HTR-8/SVneo (cell line): ENCODE measurements around the gene JAK1.
"Not testable (repeated sequence)": the region's sequence is repeated elsewhere in the genome, so short reads cannot be mapped to it uniquely, and the experiment has no call there.

Experiments used
- DNase-seq: peaks from one replicate; pipeline ENCODE4 v3.0.0; 2011; ENCODE audit warnings: low spot score, mixed read lengths; ENCODE audit not compliant: insufficient read length
- FAIRE-seq: peaks from 2 replicates; lab custom pipeline; 2011; peaks lifted over from hg19 to GRCh38; lab: Jason Lieb, UNC

JAK1 gene

GRCh38 chr1:64930640-64931039 is 35.7 kb downstream of the JAK1 start:
- FAIRE-seq, DNase-seq: not testable (repeated sequence)

DNA sequence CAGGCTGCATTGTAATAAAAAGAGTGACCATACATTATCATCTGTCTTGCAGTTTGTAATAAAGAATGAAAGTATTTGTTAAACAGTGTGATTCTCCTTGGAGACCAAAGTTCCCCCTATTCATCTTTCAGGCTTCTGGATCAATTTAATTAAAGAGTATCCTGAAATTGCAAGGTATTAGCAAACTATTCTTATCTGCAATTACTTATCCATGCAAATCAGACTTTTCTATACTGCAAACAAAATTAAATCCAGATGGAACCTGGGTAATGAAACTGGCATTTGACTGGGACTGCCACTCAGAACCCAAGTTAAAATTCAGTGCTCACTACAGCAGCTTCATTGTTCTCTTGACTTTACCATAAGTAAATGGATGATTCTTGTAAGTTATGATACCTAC is 37.1 kb downstream of the JAK1 start:
- FAIRE-seq (no peak), DNase-seq (no peak)

DNA sequence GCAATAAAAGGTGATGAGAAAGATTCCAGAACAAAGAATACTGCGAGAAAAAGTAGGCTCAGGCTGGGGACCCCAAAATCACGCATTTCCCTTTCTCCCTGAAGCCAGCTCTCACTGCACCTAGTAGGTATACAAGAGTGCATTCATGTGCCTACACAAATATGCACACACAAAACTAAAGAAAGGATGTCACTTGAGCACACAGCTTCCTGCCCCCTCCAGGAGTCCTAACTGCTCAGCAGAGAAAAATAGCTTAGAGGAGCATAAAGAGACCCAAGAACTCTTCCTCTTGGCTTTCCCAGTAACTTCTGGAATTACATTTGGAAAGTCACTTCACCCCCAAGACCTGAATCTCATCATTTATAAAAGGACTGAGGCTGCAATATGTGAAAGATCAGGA is 38.0 kb downstream of the JAK1 start:
- FAIRE-seq, result no peak

DNA sequence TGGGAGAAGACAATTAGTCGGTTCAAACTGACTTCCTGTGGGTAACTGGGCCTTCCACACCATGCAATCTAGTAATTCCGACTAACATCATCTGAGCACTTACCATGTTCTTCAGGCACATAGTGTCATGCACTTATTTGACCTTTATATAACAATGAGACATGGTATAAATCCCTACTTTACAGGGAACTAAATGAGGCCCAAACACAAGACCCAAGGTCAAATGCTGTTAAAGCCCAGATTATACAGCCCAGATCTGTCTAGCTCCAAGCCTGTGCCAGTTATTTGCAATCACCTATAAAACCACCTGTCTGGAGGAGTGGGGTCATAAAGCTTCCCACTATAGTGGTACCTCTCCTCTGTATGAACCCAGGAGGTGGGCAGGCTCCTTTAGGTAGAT is 40.8 kb downstream of the JAK1 start:
- DNase-seq (no peak), FAIRE-seq (no peak)

More for the DNA sequence above, 38.0 kb downstream of the JAK1 start:
- DNase-seq, result no peak

DNA sequence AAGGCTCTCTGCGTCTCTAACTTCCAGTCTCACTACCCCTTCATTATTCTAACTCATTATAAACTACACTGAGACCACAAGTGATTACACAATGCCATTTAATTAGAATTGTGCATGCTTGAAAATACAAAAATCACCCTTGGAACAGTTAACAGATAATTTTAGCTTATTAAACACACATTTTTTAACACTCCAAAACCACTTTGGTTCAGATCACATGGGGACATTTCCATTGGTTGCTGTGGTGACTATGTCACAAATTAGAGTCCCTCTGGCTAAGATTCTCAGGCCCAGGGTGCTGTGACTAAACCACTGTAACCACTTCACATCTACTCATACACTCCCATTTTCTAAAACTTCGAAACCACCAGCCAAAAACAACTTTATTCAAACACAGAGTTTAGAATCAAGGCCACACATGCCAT is 43.0 kb downstream of the JAK1 start:
- no peak for DNase-seq
- FAIRE-seq, result no peak

DNA sequence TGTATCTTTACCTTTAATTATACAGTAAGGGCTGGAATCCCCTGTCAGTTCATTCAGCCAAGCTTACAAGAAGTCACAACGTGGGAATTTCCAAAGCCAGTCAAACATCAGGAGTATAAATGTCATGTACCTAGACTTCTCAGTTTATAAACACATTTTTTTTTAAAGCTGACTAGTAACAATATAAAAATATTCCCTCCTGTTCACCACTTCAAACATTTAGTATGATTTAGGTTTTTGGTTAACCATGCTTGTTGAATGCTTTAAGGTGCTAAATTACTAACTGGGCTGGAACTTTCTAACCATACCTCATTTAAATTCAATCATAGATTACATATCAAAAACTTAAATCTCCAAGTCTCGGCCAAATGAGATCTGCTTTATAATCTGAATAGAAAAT is 44.0 kb downstream of the JAK1 start:
- DNase-seq (no peak), FAIRE-seq (no peak)

DNA sequence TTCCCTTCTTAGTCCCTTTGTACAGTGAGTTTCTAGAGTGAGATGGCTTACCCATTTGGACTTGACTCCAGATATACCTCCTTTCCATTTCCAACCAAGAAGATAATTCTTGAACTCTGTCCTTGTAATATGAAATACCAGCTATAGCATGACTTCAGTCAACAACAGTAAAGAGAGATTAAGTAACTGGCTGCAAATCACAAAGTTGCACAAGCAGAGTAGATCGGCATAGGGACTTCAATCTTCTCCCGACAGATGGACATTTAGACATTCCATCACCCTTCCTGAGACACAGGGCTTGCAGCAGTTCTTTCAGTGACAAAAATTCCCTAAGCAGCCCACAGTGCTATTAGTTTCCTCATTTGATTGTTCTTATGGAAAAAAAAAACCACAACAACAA is 44.6 kb downstream of the JAK1 start:
- DNase-seq (no peak), FAIRE-seq (no peak)

DNA sequence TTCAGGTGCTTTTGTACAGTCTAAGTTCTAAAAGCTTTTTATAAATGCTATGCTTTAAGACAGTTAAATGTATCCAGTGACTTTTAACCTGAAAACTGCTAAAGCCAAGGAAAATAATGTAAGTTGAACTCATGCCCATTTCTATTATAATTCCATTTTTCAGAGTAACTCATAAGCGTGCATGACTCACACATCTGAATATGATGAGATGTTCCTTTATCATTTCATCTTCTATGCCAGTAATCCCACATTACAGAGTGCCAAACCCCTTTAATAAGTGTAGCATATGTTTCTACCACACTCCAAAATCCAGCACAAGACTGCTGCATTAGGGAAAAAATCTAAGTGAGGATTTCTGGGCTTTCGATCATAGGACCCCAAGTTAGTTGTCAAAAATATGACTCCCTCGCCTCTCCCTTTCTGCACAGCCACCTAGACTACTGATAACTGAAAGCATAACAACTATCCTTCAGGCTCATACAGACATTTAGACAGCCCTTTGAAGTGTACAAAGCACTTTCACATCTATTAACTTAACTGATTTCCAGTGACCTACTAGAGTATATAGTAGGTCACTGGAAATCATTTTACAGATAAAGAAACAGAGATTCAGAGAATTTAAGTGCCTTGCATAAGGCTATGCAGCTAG is 45.3 kb downstream of the JAK1 start:
- FAIRE-seq, result no peak
- DNase-seq, result peak; percentile 31

DNA sequence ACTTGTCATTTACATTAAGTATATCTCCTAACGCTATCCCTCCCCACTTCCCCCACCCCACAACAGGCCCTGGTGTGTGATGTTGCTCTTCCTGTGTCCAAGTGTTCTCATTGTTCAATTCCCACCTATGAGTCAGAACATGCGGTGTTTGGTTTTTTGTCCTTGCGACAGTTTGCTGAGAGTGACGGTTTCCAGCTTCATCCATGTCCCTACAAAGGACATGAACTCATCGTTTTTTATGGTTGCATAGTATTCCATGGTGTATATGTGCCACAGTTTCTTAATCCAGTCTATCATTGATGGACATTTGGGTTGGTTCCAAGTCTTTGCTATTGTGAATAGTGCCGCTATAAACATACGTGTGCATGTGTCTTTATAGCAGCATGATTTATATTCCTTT is 47.2 kb downstream of the JAK1 start:
- FAIRE-seq, DNase-seq: not testable (repeated sequence)

DNA sequence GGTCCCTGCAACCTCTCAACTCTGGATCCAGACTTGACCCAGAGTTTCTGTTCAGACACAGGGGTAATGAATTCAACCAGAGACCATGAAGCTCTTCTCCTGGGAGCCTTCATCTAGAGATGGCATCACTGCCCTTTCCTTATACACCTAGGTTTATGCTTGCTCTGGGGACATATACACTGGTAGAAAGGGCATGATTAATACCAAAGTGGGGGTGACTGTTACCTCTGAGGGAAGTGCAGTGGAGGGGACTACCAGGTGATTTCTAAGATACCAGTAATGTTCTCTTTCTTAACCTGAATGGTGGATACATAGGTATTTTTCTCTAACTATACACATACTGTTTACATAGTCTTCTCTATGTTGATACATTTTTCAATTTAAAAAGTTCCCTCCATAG is 48.4 kb downstream of the JAK1 start:
- DNase-seq (no peak), FAIRE-seq (no peak)

- DNase-seq (peak; percentile 41), FAIRE-seq (peak; percentile 42)
These were observed 49.0 kb downstream of the JAK1 start for GRCh38 chr1:64917328-64917861.

DNA sequence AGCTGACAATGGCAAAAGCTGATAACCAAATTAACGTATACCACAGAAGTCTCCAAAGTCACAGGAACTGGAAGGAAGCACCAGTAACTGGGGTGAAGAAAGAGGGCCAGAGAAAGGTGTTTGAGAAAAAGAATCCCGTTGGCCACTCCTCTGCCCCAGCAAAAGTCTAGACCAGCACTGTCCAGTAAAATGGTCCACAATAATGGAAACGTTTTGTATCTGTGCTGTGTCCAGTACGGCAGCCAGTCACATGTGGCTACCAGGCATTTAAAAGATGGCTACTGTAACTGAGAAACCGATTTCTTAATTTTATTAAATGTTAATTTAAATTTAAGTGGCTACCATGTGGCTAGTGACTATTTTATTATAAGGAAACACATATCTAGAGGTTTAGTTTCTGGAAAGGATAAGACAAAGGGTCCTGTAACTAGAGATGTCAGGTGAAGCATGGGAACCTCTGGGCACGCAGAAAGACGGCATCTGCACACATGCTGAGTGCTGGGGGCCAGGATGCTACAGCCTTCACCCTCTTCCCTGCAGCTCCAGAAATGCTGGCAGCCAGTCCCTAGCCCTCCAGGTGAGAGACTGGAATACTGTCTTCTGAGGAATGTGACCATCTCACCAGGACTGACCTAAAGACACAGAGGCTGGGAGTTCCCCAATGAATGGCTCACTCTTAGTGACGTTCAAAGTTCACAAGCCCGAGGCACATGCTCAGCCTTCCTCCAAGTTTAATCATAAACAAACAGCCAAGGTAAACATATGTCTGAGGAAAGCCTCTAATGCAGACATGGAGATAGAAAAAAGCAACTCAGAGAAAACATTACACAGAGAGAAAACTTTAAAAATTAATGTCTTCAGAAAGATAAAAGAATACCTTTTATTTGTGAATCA is 50.7 kb downstream of the JAK1 start:
- DNase-seq (peak; percentile 22), FAIRE-seq (no peak)

GRCh38 chr1:64913361-64914015 is 52.9 kb downstream of the JAK1 start:
- FAIRE-seq, result no peak
- no peak for DNase-seq

GRCh38 chr1:64912191-64912590 is 54.2 kb downstream of the JAK1 start:
- DNase-seq (no peak), FAIRE-seq (no peak)

DNA sequence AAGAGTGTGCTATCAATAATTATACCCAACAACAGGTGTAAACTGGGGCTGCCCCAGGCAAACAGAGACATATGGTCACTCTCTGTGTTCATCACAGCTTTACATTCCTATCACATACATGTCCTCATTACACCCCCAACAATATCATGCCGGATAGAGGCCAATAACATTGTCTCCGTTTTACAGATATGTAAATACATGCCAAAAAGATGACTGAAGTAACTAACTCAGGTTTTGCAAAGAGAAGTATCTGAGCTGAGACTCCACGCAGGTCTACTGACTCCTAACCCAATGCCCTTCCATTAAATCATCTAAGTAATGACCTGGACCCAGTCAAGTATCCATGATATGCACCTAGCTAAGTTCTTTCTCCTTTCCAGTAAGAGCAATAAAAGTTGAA is 55.0 kb downstream of the JAK1 start:
- FAIRE-seq (no peak), DNase-seq (no peak)

DNA sequence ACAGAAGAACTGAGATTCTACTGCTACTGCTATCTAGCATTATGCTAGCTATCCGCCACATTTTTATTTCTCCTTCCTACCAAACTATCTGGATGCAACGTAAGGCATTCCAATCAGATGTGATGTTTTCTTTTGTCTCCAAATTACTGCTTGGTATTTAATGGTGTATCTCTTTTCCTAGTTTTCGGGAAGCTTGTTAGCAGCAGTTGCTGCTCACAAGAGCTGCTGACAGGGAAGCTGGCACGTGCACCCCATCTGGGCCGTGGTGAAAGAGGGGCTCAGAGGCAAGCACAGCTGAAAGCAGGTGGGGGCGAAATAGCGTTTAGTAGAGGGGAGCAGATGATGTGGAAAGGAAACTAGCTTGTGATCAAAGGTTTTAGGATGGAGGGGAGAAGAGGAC is 57.3 kb downstream of the JAK1 start:
- no peak for FAIRE-seq
- no peak for DNase-seq

DNA sequence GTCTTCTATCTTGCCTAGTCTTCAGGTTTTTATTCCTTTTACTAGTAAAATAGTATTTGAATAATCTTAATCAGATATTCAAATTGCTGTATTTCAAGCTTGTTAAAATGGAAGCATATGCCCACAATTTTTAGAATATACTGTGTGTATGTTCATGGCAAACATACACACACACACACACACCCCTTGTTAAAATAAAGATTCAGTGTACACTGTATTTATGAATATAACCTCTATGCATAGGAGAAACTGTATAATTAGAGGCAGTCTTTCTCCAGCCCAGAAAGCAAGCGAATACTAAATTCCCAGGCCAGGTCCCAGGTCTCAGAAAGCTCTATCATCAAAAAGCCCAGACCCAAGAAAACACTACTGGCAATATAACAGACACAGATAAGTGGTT is 57.8 kb downstream of the JAK1 start:
- DNase-seq, result no peak
- no peak for FAIRE-seq

DNA sequence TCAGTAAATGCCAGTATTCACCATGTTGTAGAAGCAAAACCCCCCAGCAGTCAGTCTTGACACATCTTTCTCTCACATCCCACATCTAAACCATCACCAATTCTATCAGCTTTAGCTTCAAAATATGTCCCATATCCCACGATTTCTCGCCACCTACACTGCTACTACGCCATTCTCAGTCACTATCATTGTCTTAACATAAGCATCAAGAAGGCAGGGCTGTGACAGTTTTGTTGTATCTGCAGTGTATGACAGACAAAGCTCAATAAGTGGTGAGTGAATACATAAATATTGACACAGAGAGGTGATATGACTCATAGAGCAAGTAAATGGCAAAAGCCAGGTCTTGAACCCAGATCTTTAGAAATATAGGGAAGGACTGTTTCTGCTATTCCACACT is 59.9 kb downstream of the JAK1 start:
- no peak for DNase-seq
- FAIRE-seq, result no peak

DNA sequence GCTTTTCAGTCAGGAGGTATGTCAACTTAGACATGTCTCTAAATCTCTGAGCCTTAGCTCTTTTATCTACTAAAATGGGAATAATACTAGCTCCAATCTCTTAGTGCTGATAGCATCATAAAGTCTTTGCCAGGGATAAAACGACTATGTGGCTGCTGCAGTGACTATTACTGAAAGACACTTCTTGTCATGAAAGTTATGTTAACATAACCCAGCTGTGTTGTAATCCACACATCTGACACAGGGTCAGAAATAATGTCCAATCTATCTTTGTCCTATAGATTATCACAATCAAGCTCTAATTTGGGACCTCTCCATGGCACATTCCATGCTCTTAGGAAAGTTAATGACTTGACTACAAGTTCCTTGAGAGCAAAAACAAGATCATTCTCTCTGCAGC is 62.8 kb downstream of the JAK1 start:
- FAIRE-seq (no peak), DNase-seq (no peak)

- DNase-seq (no peak), FAIRE-seq (no peak)
These were observed 64.7 kb downstream of the JAK1 start for GRCh38 chr1:64901663-64902062.

DNA sequence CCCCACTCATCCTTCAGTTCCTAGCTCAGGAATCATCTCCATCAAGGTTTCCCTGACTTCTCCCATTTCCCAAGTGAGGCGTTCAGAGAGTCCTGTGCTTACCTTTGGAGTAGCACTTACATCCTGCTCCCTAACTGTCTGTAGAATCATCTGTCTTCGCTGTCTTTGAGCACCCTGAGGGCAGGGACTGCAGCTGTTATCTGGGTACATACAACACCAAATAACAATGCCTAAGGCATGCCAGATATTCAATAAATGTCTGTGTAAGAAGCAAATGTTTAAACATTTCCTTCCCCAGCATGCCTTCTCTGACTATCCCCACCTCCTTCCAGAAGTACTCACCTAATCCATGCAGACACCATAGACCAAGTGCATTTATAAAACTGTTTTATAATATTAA is 65.4 kb downstream of the JAK1 start:
- DNase-seq (no peak), FAIRE-seq (no peak)
